Gastroesophageal sphincter (tissue), 4 donors: ENCODE measurements around the gene GPR179. TPM values are rescaled to one million over a fixed set of nuclear protein-coding genes. Genes with fewer than 3 reads are reported as not detected.

Source experiments
- ATAC-seq: fragments of 150-250 bp; one replicate; pipeline ENCODE4 v1.9.1; 2016; ENCODE audit warnings: mild to moderate bottlenecking, moderate library complexity
- H3K27ac ChIP-seq, 4 donors: fragments of 200-600 bp; sonication (generic) in 3 of 4; 1 replicate in 3 of 4; 2 replicates in 1 of 4; pipeline ENCODE4 v1.5.1; 2016 to 2019
- H3K27me3 ChIP-seq: fragments of 200-600 bp; sonication (generic); one replicate; pipeline ENCODE4 v1.5.1; 2019
- H3K36me3 ChIP-seq, 2 donors: fragments of 200-600 bp; sonication (generic); one replicate each; pipeline ENCODE4 v1.5.1; 2019; ENCODE audit warnings: control low read depth in 1 of 2
- H3K4me1 ChIP-seq, 3 donors: fragments of 200-600 bp; sonication (generic); 1 replicate in 2 of 3; 2 replicates in 1 of 3; pipeline ENCODE4 v1.5.1; 2016 to 2019; ENCODE audit warnings: control low read depth in 2 of 3
- H3K4me3 ChIP-seq, 2 donors: fragments of 200-600 bp; sonication (generic); one replicate each; pipeline ENCODE4 v1.5.1; 2019; ENCODE audit warnings: mild to moderate bottlenecking in 1 of 2, moderate library complexity in 1 of 2
- H3K9me3 ChIP-seq, 3 donors: fragments of 200-600 bp; sonication (generic); one replicate each; pipeline ENCODE4 v1.5.1; 2017 to 2019; ENCODE audit warnings: control low read depth in 2 of 3
- EP300 ChIP-seq: sonication (generic); formaldehyde crosslinking; IDR thresholded peaks from one replicate; pipeline ENCODE4 v1.6.1; 2017; ENCODE audit warnings: antibody characterized with exemption, mild to moderate bottlenecking
- POLR2A ChIP-seq, 2 donors: fragments of 450-650 bp; IDR thresholded peaks; one replicate each; pipeline ENCODE4 v1.6.1; 2017; ENCODE audit warnings: antibody characterized with exemption in 2 of 2, mild to moderate bottlenecking in 2 of 2, moderate library complexity in 1 of 2
- POLR2AphosphoS5 ChIP-seq: sonication (generic); formaldehyde crosslinking; IDR thresholded peaks from one replicate; pipeline ENCODE4 v1.6.1; 2017; ENCODE audit warnings: antibody characterized with exemption
- WGBS, 2 donors: methylation state at CpG; one replicate each; pipeline ENCODE4 v1.1.5; 2018; ENCODE audit warnings: low coverage in 1 of 2; 5-methylcytosine and 5-hydroxymethylcytosine counted together
- total RNA-seq, 4 donors: library from RNA; depleted of rRNA; stranded (reverse); fragments of >200 nt; gene quantifications; one replicate each; pipeline ENCODE4 v1.1.0, GENCODE V29; 2016
- TF ChIP-seq, protein P1 (sequence below), 4 experiments: fragments of 200-600 bp in 2 of 4; fragments of 450-650 bp in 2 of 4; sonication (generic) in 1 of 4; IDR thresholded peaks; one replicate each; pipeline ENCODE4 v1.5.1; 2017 to 2019; ENCODE audit warnings: antibody characterized with exemption in 4 of 4, mild to moderate bottlenecking in 2 of 4, moderate library complexity in 2 of 4

Gene GPR179
- total RNA-seq, 4 donors from 2014 or later: 0.08 to 0.13 TPM; not detected in 2

DNA sequence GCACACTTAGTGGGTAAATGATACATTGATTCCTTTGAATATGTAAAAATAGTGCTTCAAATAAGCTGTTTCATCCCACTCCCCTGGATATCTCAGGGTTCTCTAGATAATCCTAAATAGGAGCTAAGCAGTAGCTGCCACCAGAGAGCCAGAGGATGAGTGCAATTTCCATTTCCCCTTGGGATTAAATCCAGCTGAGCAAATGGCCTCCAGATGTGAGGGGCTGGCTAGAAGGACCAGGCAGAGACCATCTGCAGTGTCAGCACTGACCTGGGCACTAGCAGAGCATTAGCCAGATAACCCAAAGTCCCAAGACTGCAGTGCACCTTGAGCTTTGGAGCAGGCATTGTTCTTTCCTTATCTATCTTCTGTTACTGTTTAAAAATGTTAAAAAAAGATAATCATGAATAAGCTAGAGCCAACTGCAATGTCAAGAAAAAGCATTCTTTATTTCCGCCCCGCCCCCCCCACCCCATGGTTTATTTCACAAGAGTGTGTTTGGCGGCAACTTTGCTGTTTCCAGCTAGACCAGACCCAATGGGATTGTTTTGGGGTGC lies 19.5 kb downstream of the GPR179 start:
- H3K9me3 ChIP-seq: no peaks in the 10 kb centered on the region
- WGBS, 2 donors: 83 to 86% methylated on average over 1 to 3 of the region's 3 CpGs
- H3K4me3 ChIP-seq: no peak overlapping the region
- H3K27ac ChIP-seq: peak overlapping the region in 1 of 4 donors; percentile 25
- TF ChIP-seq POLR2A (IDR thresholded peaks at IDR 0.05) (no peak), POLR2AphosphoS5 (no peak), EP300 (no peak)
- TF ChIP-seq, protein P1, sequence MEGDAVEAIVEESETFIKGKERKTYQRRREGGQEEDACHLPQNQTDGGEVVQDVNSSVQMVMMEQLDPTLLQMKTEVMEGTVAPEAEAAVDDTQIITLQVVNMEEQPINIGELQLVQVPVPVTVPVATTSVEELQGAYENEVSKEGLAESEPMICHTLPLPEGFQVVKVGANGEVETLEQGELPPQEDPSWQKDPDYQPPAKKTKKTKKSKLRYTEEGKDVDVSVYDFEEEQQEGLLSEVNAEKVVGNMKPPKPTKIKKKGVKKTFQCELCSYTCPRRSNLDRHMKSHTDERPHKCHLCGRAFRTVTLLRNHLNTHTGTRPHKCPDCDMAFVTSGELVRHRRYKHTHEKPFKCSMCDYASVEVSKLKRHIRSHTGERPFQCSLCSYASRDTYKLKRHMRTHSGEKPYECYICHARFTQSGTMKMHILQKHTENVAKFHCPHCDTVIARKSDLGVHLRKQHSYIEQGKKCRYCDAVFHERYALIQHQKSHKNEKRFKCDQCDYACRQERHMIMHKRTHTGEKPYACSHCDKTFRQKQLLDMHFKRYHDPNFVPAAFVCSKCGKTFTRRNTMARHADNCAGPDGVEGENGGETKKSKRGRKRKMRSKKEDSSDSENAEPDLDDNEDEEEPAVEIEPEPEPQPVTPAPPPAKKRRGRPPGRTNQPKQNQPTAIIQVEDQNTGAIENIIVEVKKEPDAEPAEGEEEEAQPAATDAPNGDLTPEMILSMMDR (IDR thresholded peaks at IDR 0.05): no peak
- no peaks in the 10 kb centered on the region for H3K27me3 ChIP-seq
- ATAC-seq: no peak
- H3K36me3 ChIP-seq: peaks cover 0 to 50% of the 10 kb centered on the region in 2 donors
- H3K4me1 ChIP-seq: peaks cover 0 to 21% (median 4%) of the 10 kb centered on the region in 3 donors

DNA sequence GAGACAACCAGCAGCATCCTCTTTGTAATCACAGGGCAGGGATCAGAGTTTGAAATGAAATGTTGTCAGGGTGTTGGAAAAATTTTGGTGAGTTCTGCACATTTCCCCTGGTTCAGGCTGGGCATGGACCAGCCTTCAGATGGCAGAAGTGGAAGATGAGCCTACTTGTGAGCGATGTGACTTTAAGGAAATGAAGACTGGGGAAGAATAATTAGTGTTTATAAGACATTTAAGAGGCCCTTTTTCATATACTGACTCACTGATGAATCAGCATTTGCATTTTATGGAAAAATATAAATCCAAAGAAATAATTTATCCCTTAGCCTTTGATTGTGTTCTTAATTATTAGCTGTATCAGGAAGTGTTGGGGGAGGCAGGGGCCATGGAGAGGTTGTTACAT lies 20.9 kb downstream of the GPR179 start:
- Histone ChIP-seq H3K4me3 (no peak overlapping the region), H3K27ac (no peak overlapping the region), H3K27me3 (no peaks in the 10 kb centered on the region), H3K9me3 (no peaks in the 10 kb centered on the region), H3K4me1 (peaks cover 0 to 21% (median 4%) of the 10 kb centered on the region in 3 donors), H3K36me3 (peaks cover 0 to 60% of the 10 kb centered on the region in 2 donors)
- TF ChIP-seq, protein P1 (IDR thresholded peaks at IDR 0.05): no peak
- TF ChIP-seq POLR2A (IDR thresholded peaks at IDR 0.05): no peak
- no peak for TF ChIP-seq POLR2AphosphoS5
- TF ChIP-seq EP300: no peak
- 100% methylated on average over 1 of the region's 1 CpG for WGBS, 2 donors
- ATAC-seq: no peak

DNA sequence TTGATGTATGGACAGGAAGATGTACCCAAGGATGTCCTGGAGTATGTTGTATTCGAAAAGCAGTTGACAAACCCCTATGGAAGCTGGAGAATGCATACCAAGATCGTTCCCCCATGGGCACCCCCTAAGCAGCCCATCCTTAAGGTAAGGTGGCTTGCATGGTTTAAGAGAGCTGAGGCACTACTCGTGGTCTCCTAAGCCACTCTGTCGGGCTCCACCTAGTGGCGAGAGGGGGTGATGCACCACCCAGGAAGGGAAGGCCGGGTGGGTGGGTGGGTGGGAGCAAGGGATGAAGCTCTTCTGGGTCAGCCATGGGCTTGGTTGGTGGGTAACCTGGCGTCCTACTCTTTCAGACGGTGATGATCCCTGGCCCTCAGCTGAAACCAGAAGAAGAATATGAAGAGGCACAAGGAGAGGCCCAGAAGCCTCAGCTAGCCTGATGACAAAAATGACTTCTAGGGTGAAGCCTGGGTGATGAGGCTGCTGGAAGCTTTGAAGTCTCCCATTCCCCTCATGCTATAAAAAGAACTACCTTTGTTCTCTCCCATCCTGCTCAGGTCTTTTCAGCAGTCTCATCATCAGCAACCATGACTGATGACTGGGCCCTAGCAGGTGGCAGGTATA lies 21.5 kb downstream of the GPR179 start:
- H3K4me3 ChIP-seq: no peak overlapping the region
- H3K4me1 ChIP-seq: peaks cover 0 to 19% (median 4%) of the 10 kb centered on the region in 3 donors
- no peaks in the 10 kb centered on the region for H3K27me3 ChIP-seq
- peaks cover 0 to 65% of the 10 kb centered on the region in 2 donors for H3K36me3 ChIP-seq
- no peaks in the 10 kb centered on the region for H3K9me3 ChIP-seq
- 33 to 52% methylated on average over 4 to 7 of the region's 8 CpGs for WGBS, 2 donors
- ATAC-seq: peak; percentile 62
- no peak for TF ChIP-seq POLR2AphosphoS5
- TF ChIP-seq EP300: no peak
- no peak for TF ChIP-seq POLR2A (IDR thresholded peaks at IDR 0.05)
- TF ChIP-seq, protein P1 (IDR thresholded peaks at IDR 0.05): peak in 3 of 4 experiments; percentile 28 to 85 (median 37)
- no peak overlapping the region for H3K27ac ChIP-seq

DNA sequence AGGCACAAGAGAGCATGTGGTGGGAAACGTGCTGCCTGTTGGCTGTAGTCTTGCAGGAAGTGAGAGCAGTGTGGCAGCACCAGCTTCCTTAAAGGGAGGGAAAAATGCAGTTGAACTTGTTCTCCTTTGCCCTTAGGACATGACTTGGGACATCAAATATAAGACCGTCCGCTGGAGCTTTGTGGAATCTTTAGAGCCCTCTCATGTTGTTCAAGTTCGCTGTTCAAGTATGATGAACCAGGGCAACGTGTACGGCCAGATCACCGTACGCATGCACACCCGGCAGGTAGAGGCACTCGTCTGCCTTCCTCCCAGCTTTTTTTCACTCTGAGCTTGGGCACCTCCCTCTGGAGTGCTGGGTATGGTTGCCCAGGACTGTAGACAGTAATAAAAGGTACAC lies 23.3 kb downstream of the GPR179 start:
- H3K27ac ChIP-seq: no peak overlapping the region
- peaks cover 0 to 1% (median 0%) of the 10 kb centered on the region in 3 donors for H3K4me1 ChIP-seq
- H3K27me3 ChIP-seq: no peaks in the 10 kb centered on the region
- no peak for TF ChIP-seq POLR2A (IDR thresholded peaks at IDR 0.05)
- TF ChIP-seq EP300: no peak
- TF ChIP-seq, protein P1 (IDR thresholded peaks at IDR 0.05): no peak
- no peak for TF ChIP-seq POLR2AphosphoS5
- peaks cover 0 to 82% of the 10 kb centered on the region in 2 donors for H3K36me3 ChIP-seq
- H3K9me3 ChIP-seq: no peaks in the 10 kb centered on the region
- WGBS, 2 donors: 85 to 94% methylated on average over 6 to 7 of the region's 10 CpGs
- H3K4me3 ChIP-seq: no peak overlapping the region
- ATAC-seq: no peak

DNA sequence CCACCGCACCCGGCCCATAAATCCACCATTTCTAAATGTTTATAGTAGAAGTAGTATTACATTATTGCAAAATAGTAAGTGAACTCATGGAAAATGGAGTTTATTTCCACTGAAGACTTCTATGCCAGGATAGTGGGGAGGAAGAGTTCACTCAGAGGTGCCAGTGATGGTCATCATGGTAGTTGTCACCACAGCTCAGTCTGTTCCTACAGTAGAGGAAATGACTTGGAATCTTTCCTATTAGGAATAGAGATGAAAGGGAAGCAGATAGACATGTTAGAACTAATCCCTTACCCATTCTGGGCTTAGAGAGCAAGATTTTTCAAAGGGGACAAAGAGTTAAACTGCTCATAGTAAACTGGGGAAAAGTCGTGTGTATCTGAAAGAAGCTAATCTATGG lies 26.7 kb downstream of the GPR179 start:
- Histone ChIP-seq H3K4me3 (no peak overlapping the region), H3K4me1 (no peaks in the 10 kb centered on the region), H3K27me3 (no peaks in the 10 kb centered on the region), H3K9me3 (no peaks in the 10 kb centered on the region), H3K36me3 (peaks cover 0 to 83% of the 10 kb centered on the region in 2 donors), H3K27ac (no peak overlapping the region)
- ATAC-seq: no peak
- TF ChIP-seq POLR2A (IDR thresholded peaks at IDR 0.05): no peak
- TF ChIP-seq POLR2AphosphoS5: no peak
- TF ChIP-seq, protein P1 (IDR thresholded peaks at IDR 0.05): no peak
- no peak for TF ChIP-seq EP300
- WGBS, 2 donors: 35 to 75% methylated on average over 1 to 3 of the region's 3 CpGs
